Upper lobe of right lung (tissue), 1 donor: Measurements from ENCODE around the gene ANO1. TPM values are rescaled to one million over a fixed set of nuclear protein-coding genes. Genes with fewer than 3 reads are reported as not detected.

Experiments
- ATAC-seq: fragments of 200-7000 bp; cut with Tn5 transposase; one replicate; pipeline ENCODE4 v1.9.1; 2020; ENCODE audit warnings: mild to moderate bottlenecking, moderate library complexity
- DNase-seq: peaks from one replicate; pipeline ENCODE4 v3.0.0-alpha.2; 2020
- H3K27ac ChIP-seq: fragments of 200-600 bp; one replicate; pipeline ENCODE4 v1.8.0; 2022
- H3K27me3 ChIP-seq: fragments of 200-600 bp; one replicate; pipeline ENCODE4 v1.8.0; 2022; ENCODE audit warnings: mild to moderate bottlenecking
- H3K36me3 ChIP-seq: fragments of 200-600 bp; one replicate; pipeline ENCODE4 v1.8.0; 2022
- H3K4me1 ChIP-seq: fragments of 200-600 bp; one replicate; pipeline ENCODE4 v1.8.0; 2022
- H3K4me3 ChIP-seq: fragments of 200-600 bp; one replicate; pipeline ENCODE4 v1.8.0; 2022; ENCODE audit warnings: mild to moderate bottlenecking
- H3K9me3 ChIP-seq: fragments of 200-600 bp; one replicate; pipeline ENCODE4 v1.8.0; 2022
- intact Hi-C: fragments of 100-400 bp; cut with DNase I; formaldehyde crosslinking; loops from one replicate; pipeline ENCODE4 v1.11.0; 2022
- total RNA-seq: library from RNA; stranded (reverse); fragmentation: NEBNext Ultra II Directional; extraction: Animal tissue kit (Norgen Biotek cat#: 25700); gene quantifications from one replicate; pipeline ENCODE4 v1.2.1, GENCODE V29; 2021
- TF ChIP-seq, protein P1 (sequence below): fragments of 200-600 bp; IDR thresholded peaks from one replicate; pipeline ENCODE4 v1.8.0; 2022; ENCODE audit warnings: antibody characterized with exemption
- donor health status: DM: no; HTN: yes; CAD: no; lungs with severe emphysema.

Gene ANO1
- total RNA-seq, 1 donor from 2014 or later, result 16.8 TPM

DNA sequence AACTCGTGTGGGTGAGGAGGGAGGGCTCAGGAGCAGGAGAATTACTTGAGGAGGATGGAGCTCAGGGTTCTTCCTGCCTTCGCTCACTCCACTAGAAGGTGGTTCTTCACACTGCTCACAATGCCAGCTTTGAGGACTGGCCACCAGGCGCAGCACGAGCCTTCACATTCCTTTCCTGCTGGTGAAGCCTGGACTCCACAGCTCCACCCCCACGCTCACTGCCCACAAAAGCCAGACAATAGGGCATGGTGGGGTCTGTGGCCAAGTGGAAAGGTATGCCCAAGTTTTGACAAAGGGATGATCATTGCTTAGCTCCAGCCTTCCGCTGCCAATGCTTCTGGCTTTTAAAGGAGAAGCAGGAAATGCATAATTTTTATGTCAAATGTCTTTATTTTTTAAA lies 67.0 kb downstream of the ANO1 start:
- intact Hi-C loops, result no loop called here
- ATAC-seq, result no peak
- Histone ChIP-seq H3K9me3 (no peaks in the 10 kb centered on the region), H3K4me1 (peaks cover 4% of the 10 kb centered on the region), H3K27ac (no peak overlapping the region), H3K4me3 (no peak overlapping the region), H3K27me3 (peaks cover 9% of the 10 kb centered on the region), H3K36me3 (no peaks in the 10 kb centered on the region)
- TF ChIP-seq, protein P1, sequence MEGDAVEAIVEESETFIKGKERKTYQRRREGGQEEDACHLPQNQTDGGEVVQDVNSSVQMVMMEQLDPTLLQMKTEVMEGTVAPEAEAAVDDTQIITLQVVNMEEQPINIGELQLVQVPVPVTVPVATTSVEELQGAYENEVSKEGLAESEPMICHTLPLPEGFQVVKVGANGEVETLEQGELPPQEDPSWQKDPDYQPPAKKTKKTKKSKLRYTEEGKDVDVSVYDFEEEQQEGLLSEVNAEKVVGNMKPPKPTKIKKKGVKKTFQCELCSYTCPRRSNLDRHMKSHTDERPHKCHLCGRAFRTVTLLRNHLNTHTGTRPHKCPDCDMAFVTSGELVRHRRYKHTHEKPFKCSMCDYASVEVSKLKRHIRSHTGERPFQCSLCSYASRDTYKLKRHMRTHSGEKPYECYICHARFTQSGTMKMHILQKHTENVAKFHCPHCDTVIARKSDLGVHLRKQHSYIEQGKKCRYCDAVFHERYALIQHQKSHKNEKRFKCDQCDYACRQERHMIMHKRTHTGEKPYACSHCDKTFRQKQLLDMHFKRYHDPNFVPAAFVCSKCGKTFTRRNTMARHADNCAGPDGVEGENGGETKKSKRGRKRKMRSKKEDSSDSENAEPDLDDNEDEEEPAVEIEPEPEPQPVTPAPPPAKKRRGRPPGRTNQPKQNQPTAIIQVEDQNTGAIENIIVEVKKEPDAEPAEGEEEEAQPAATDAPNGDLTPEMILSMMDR, result no peak
- no peak for DNase-seq

GRCh38 chr11:70145841-70146240 lies 67.7 kb downstream of the ANO1 start:
- Histone ChIP-seq H3K27ac (no peak overlapping the region), H3K4me1 (peaks cover 4% of the 10 kb centered on the region), H3K27me3 (peaks cover 9% of the 10 kb centered on the region), H3K9me3 (no peaks in the 10 kb centered on the region), H3K36me3 (no peaks in the 10 kb centered on the region), H3K4me3 (no peak overlapping the region)
- ATAC-seq, result no peak
- TF ChIP-seq, protein P1, result no peak
- intact Hi-C loops, result no loop called here
- no peak for DNase-seq

DNA sequence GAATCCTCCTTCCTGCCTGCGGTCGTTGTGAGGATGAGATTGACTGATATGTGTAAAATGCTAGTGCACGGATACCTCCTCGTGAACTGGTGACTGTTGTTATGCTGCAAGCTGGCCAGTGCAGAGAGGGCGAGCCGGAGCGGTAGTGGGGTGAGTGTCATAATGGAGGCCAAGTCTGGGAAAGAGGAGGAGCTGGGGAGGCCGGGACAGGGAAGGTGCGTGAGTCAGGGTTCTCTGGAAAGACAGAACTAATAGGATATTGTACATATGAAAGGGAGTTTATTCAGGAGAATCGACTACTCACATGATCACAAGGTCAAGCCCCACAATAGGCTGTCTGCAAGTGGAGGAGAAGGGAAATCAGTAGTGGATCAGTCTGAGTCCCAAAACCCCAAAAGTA lies 68.2 kb downstream of the ANO1 start:
- TF ChIP-seq, protein P1, result no peak
- Histone ChIP-seq H3K4me1 (peaks cover 4% of the 10 kb centered on the region), H3K36me3 (no peaks in the 10 kb centered on the region), H3K9me3 (no peaks in the 10 kb centered on the region), H3K4me3 (no peak overlapping the region), H3K27me3 (peaks cover 6% of the 10 kb centered on the region), H3K27ac (no peak overlapping the region)
- DNase-seq (no peak), ATAC-seq (no peak)
- intact Hi-C loops, result no loop called here

GRCh38 chr11:70146895-70147520 lies 68.9 kb downstream of the ANO1 start:
- DNase-seq (no peak), ATAC-seq (no peak)
- H3K4me3 ChIP-seq, result no peak overlapping the region
- intact Hi-C loops, result no loop called here
- H3K36me3 ChIP-seq, result no peaks in the 10 kb centered on the region
- TF ChIP-seq, protein P1, result no peak
- no peaks in the 10 kb centered on the region for H3K9me3 ChIP-seq
- H3K4me1 ChIP-seq, result no peaks in the 10 kb centered on the region
- no peak overlapping the region for H3K27ac ChIP-seq
- peaks cover 2% of the 10 kb centered on the region for H3K27me3 ChIP-seq

GRCh38 chr11:70147668-70148067 lies 69.6 kb downstream of the ANO1 start:
- Histone ChIP-seq H3K4me1 (no peaks in the 10 kb centered on the region), H3K9me3 (no peaks in the 10 kb centered on the region), H3K27ac (no peak overlapping the region), H3K4me3 (no peak overlapping the region), H3K36me3 (no peaks in the 10 kb centered on the region), H3K27me3 (no peaks in the 10 kb centered on the region)
- intact Hi-C loops, result no loop called here
- DNase-seq (no peak), ATAC-seq (no peak)
- TF ChIP-seq, protein P1, result no peak

GRCh38 chr11:70151671-70152070 lies 73.6 kb downstream of the ANO1 start:
- ATAC-seq (no peak), DNase-seq (no peak)
- no peaks in the 10 kb centered on the region for H3K27me3 ChIP-seq
- H3K4me1 ChIP-seq, result no peaks in the 10 kb centered on the region
- TF ChIP-seq, protein P1, result no peak
- intact Hi-C loops, result no loop called here
- no peaks in the 10 kb centered on the region for H3K9me3 ChIP-seq
- H3K4me3 ChIP-seq, result no peak overlapping the region
- no peak overlapping the region for H3K27ac ChIP-seq
- H3K36me3 ChIP-seq, result no peaks in the 10 kb centered on the region
